Endothelial cell of umbilical vein (primary cell): ENCODE measurements around the gene MTA1. TPM values are rescaled to one million over a fixed set of nuclear protein-coding genes. Genes with fewer than 3 reads are reported as not detected.

ENCODE experiments used
- BruUV-seq: library from RNA; stranded (reverse); fragments of 400-500 nt; replicated peaks from 2 replicates; lab custom pipeline; 2021; lab: Mats Ljungman, UMichigan
- CTCF ChIA-PET: fragments of 300-600, 350-600 bp; sonication (Branson Sonifier 250); formaldehyde crosslinking; loops from one replicate; lab custom pipeline; 2021; ENCODE audit warnings: antibody characterized with exemption, inconsistent platforms; lab: Charles Lee
- POLR2A ChIA-PET: fragments of 300-600, 350-600 bp; sonication (Branson Sonifier 250); formaldehyde crosslinking; loops from one replicate; lab custom pipeline; 2021; ENCODE audit warnings: antibody characterized with exemption, inconsistent platforms; lab: Charles Lee
- DNase-seq: peaks from one replicate; pipeline ENCODE4 v3.0.0-alpha.2; 2011; ENCODE audit warnings: low read depth, low spot score
- FAIRE-seq: peaks from 2 replicates; lab custom pipeline; 2011; peaks lifted over from hg19 to GRCh38; lab: Jason Lieb, UNC
- H2AFZ ChIP-seq: 2 replicates; pipeline ENCODE4 v1.6.0; 2012; ENCODE audit warnings: low read depth, low read length, control low read depth, inconsistent platforms
- H3K27ac ChIP-seq: 2 replicates; pipeline ENCODE4 v1.5.1; 2011; ENCODE audit warnings: low read depth, mild to moderate bottlenecking, control low read depth, low read length, moderate library complexity; ENCODE audit not compliant: insufficient read depth
- H3K27me3 ChIP-seq, 2 experiments: 2 replicates each; pipeline versions ENCODE4 v1.6.0 to v1.6.1; 2011; ENCODE audit warnings: low read length in 2 of 2, mixed read lengths in 1 of 2; ENCODE audit not compliant: control insufficient read depth in 2 of 2, insufficient read depth in 2 of 2
- H3K36me3 ChIP-seq, 2 experiments: 2 replicates in 1 of 2; 3 replicates in 1 of 2; pipeline ENCODE4 v1.5.1; 2011; ENCODE audit warnings: low read length in 2 of 2, mild to moderate bottlenecking in 1 of 2, moderate library complexity in 1 of 2; ENCODE audit not compliant: control insufficient read depth in 2 of 2, insufficient read depth in 2 of 2; ENCODE audit errors: extremely low read depth in 1 of 2
- H3K4me1 ChIP-seq: 3 replicates; pipeline ENCODE4 v1.5.1; 2011; ENCODE audit warnings: mild to moderate bottlenecking, low read length; ENCODE audit not compliant: control insufficient read depth, insufficient read depth; ENCODE audit errors: extremely low read depth
- H3K4me2 ChIP-seq: 2 replicates; pipeline ENCODE4 v1.6.1; 2011; ENCODE audit warnings: low read length, control low read depth, mixed read lengths; ENCODE audit not compliant: insufficient read depth
- H3K4me3 ChIP-seq, 3 experiments: fragments of 200-600 bp in 1 of 3; sonication (generic), shearing (Covaris generic) in 1 of 3; replicated peaks in 1 of 3; 2 replicates each; pipeline ENCODE4 v1.5.1; 2011 to 2016; ENCODE audit warnings: control low read depth in 3 of 3, low read length in 3 of 3, mild to moderate bottlenecking in 2 of 3, inconsistent platforms in 1 of 3, low read depth in 1 of 3, moderate library complexity in 1 of 3; ENCODE audit not compliant: insufficient read depth in 1 of 3
- H3K79me2 ChIP-seq: 2 replicates; pipeline ENCODE4 v1.6.0; 2012; ENCODE audit warnings: low read length, inconsistent platforms; ENCODE audit not compliant: control insufficient read depth, insufficient read depth
- H3K9ac ChIP-seq: replicated peaks from 2 replicates; pipeline ENCODE3; 2011; ENCODE audit warnings: low read length, control low read depth; ENCODE audit not compliant: insufficient read depth; ENCODE audit errors: extremely low read depth
- H3K9me1 ChIP-seq: replicated peaks from 3 replicates; pipeline ENCODE4 v1.6.0; 2011; ENCODE audit warnings: mild to moderate bottlenecking, low read length; ENCODE audit not compliant: control insufficient read depth, insufficient read depth; ENCODE audit errors: extremely low read depth
- H3K9me3 ChIP-seq: replicated peaks from 2 replicates; pipeline ENCODE4 v1.5.1; 2012; ENCODE audit warnings: low read length, inconsistent platforms; ENCODE audit not compliant: control insufficient read depth, insufficient read depth
- H4K20me1 ChIP-seq: replicated peaks from 2 replicates; pipeline ENCODE3; 2011; ENCODE audit warnings: mild to moderate bottlenecking, low read length; ENCODE audit not compliant: control insufficient read depth, insufficient read depth; ENCODE audit errors: extremely low read depth
- CTCF ChIP-seq, 2 donors: IDR thresholded peaks; 1 replicate in 1 of 2; 2 replicates in 1 of 2; pipeline ENCODE4 v1.5.1; 2011; ENCODE audit warnings: low read length in 2 of 2, mild to moderate bottlenecking in 2 of 2, moderate library complexity in 2 of 2, control low read depth in 1 of 2, inconsistent platforms in 1 of 2, low read depth in 1 of 2; ENCODE audit not compliant: insufficient read depth in 1 of 2; ENCODE audit errors: extremely low read depth in 1 of 2
- EZH2 ChIP-seq: IDR thresholded peaks from 2 replicates; pipeline ENCODE4 v1.6.1; 2012; ENCODE audit warnings: borderline replicate concordance, low read depth, mild to moderate bottlenecking, moderate library complexity, low read length, inconsistent platforms; ENCODE audit not compliant: severe bottlenecking
- FOS ChIP-seq: IDR thresholded peaks from 2 replicates; pipeline ENCODE4 v1.6.1; 2011; ENCODE audit warnings: mild to moderate bottlenecking, low read length, moderate library complexity, borderline replicate concordance; ENCODE audit not compliant: insufficient read depth
- GATA2 ChIP-seq: IDR thresholded peaks from 2 replicates; pipeline ENCODE4 v1.7.0; 2011; ENCODE audit warnings: low read depth, mild to moderate bottlenecking, moderate library complexity, mixed read lengths, low read length; ENCODE audit not compliant: insufficient read length, insufficient read depth
- JUN ChIP-seq: IDR thresholded peaks from 2 replicates; pipeline ENCODE4 v1.6.1; 2011; ENCODE audit warnings: borderline replicate concordance, low read depth; ENCODE audit not compliant: insufficient read length, insufficient read depth
- MAX ChIP-seq: IDR thresholded peaks from 2 replicates; pipeline ENCODE4 v1.6.1; 2011; ENCODE audit not compliant: insufficient read depth, insufficient read length
- MYC ChIP-seq: IDR thresholded peaks from one replicate; pipeline ENCODE4 v1.6.1; 2011; ENCODE audit warnings: mild to moderate bottlenecking, low read depth, low read length
- POLR2A ChIP-seq: IDR thresholded peaks from 2 replicates; pipeline ENCODE4 v1.6.1; 2012; ENCODE audit warnings: low read depth, mild to moderate bottlenecking, control low read depth, low read length
- POLR2AphosphoS5 ChIP-seq: IDR thresholded peaks from 2 replicates; pipeline ENCODE4 v1.6.1; 2012; ENCODE audit warnings: low read depth, mild to moderate bottlenecking, control low read depth, low read length, moderate library complexity; ENCODE audit not compliant: insufficient read depth
- dilution Hi-C: fragments of 300-500 bp; cut with MboI; formaldehyde crosslinking; loops from one replicate; pipeline ENCODE4 v1.15.0; 2019; ENCODE audit warnings: low sequenced_read_pairs; ENCODE audit not compliant: extremely low pct_ligation_motif_present
- intact Hi-C: fragments of 100-400 bp; cut with micrococcal nuclease; formaldehyde crosslinking; loops from one replicate; pipeline ENCODE4 v1.10.0; 2022
- polyA plus RNA-seq, 4 experiments: library from polyadenylated mRNA; depleted of rRNA in 3 of 4; stranded (reverse) in 3 of 4; unstranded in 1 of 4; fragments of >200 nt; gene quantifications; 2 replicates each; pipeline versions ENCODE4 v1.2.1 to v1.2.3, GENCODE V29; 2011 to 2012; ENCODE audit warnings: missing spikeins in 1 of 4
- total RNA-seq: library from RNA; stranded (reverse); gene quantifications from 2 replicates; pipeline ENCODE4 v1.2.3, GENCODE V29; 2021

Gene MTA1
- total and polyA plus RNA-seq, 2 donors (not counting 3 experiments of a cell fraction or from before 2014, with no cell fraction given), result 85.2 to 167 TPM

- Histone ChIP-seq H3K79me2 (peaks cover 6% of the 10 kb centered on the region), H3K4me3 (no peak overlapping the region), H3K27me3 (no peaks in the 10 kb centered on the region), H3K9ac (peak overlapping the region; percentile 22), H3K4me1 (no peaks in the 10 kb centered on the region), H3K4me2 (no peak overlapping the region), H4K20me1 (no peaks in the 10 kb centered on the region), H2AFZ (no peak overlapping the region), H3K9me1 (no peaks in the 10 kb centered on the region), H3K36me3 (peaks cover 3 to 25% of the 10 kb centered on the region in 2 experiments), H3K27ac (no peak overlapping the region), H3K9me3 (no peaks in the 10 kb centered on the region)
- dilution Hi-C loops, result no loop called here
- POLR2A ChIA-PET, result no interaction called here
- FAIRE-seq (peak; percentile 82), DNase-seq (peak; percentile 74)
- no TSS peak for BruUV-seq
- TF ChIP-seq MYC (no peak), POLR2A (no peak), CTCF (IDR thresholded peaks at IDR 0.05; ENCODE audit: extremely low read depth in 1 of 2, insufficient read depth in 1 of 2, low read depth in 1 of 2, low read length in 2 of 2) (peak; percentile 83 to 92)
- intact Hi-C loops, result loop anchor here (1.0 kb wide), 4 partner anchors 33 to 80 kb away; no protein-coding TSS in a partner anchor
- CTCF ChIA-PET, result interaction anchor here (0.6 to 1.9 kb wide), 20 partner anchors 9 to 132 kb away, joined by 3 to 31 read pairs (median 4); partner anchors contain the start of gene CRIP1
Observed at GRCh38 chr14:105448706-105449111, 29.1 kb downstream of the MTA1 start.

- TF ChIP-seq POLR2A (no peak), JUN (no peak), EZH2 (no peak), POLR2AphosphoS5 (no peak), CTCF (IDR thresholded peaks at IDR 0.05; ENCODE audit: extremely low read depth in 1 of 2, insufficient read depth in 1 of 2, low read depth in 1 of 2, low read length in 2 of 2) (no peak), GATA2 (no peak), FOS (no peak), MYC (no peak), MAX (no peak)
- Histone ChIP-seq H3K4me3 (no peak overlapping the region), H3K79me2 (peaks cover 6% of the 10 kb centered on the region), H2AFZ (no peak overlapping the region), H3K9ac (no peak overlapping the region), H3K27ac (no peak overlapping the region), H3K27me3 (no peaks in the 10 kb centered on the region), H4K20me1 (no peaks in the 10 kb centered on the region), H3K9me3 (no peaks in the 10 kb centered on the region), H3K4me2 (no peak overlapping the region), H3K9me1 (no peaks in the 10 kb centered on the region), H3K4me1 (no peaks in the 10 kb centered on the region), H3K36me3 (peaks cover 3 to 31% of the 10 kb centered on the region in 2 experiments)
- POLR2A ChIA-PET, result no interaction called here
- intact Hi-C loops, result no loop called here
- dilution Hi-C loops, result no loop called here
- FAIRE-seq (no peak), DNase-seq (no peak)
- CTCF ChIA-PET, result interaction anchor here (1.1 kb wide), 1 partner anchor 31 kb away, joined by 14 read pairs; no protein-coding TSS in a partner anchor
- BruUV-seq, result no TSS peak
Observed at GRCh38 chr14:105449276-105450122, 29.9 kb downstream of the MTA1 start.
